OCI-LY3 (cell line): ENCODE results near the gene USP2.
A peak's percentile ranks its signal among the peaks of the same experiment; 100 is the strongest.

ENCODE experiments used
- H2AFZ ChIP-seq: fragments of 200-600, 300-600 bp; shearing (Covaris generic); 2 replicates; pipeline ENCODE4 v1.6.0; 2014; ENCODE audit warnings: antibody characterized with exemption, low read depth, low read length
- H3K27ac ChIP-seq: fragments of 200-600, 300-600 bp; sonication (generic); 2 replicates; pipeline ENCODE4 v1.5.1; 2014; ENCODE audit warnings: mild to moderate bottlenecking, low read length, moderate library complexity, mixed read lengths
- H3K27me3 ChIP-seq: fragments of 200-600, 300-600 bp; sonication (generic); 2 replicates; pipeline ENCODE4 v1.6.1; 2014; ENCODE audit warnings: low read depth, low read length, mixed read lengths
- H3K36me3 ChIP-seq: fragments of 200-600, 300-600 bp; sonication (generic); replicated peaks from 2 replicates; pipeline ENCODE3; 2014; ENCODE audit warnings: low read depth, low read length, mixed read lengths
- H3K4me1 ChIP-seq: fragments of 300-600, 200-600 bp; sonication (generic); 2 replicates; pipeline ENCODE4 v1.6.1; 2014; ENCODE audit warnings: low read length, mixed read lengths
- H3K4me2 ChIP-seq: fragments of 200-600, 300-600 bp; sonication (generic); 2 replicates; pipeline ENCODE4 v1.6.1; 2014; ENCODE audit warnings: low read length, mixed read lengths
- H3K4me3 ChIP-seq: fragments of 300-600, 200-600 bp; sonication (generic); 2 replicates; pipeline ENCODE4 v1.5.1; 2014; ENCODE audit warnings: antibody characterized with exemption, mild to moderate bottlenecking, low read length, moderate library complexity
- H3K79me2 ChIP-seq: fragments of 300-600, 200-600 bp; shearing (Covaris generic); 2 replicates; pipeline ENCODE4 v1.6.1; 2014; ENCODE audit warnings: mild to moderate bottlenecking, low read length, mixed read lengths
- H3K9ac ChIP-seq: fragments of 300-600, 200-600 bp; shearing (Covaris generic); 2 replicates; pipeline ENCODE4 v1.6.0; 2014; ENCODE audit warnings: mild to moderate bottlenecking, low read length, moderate library complexity
- H3K9me3 ChIP-seq: fragments of 200-600, 300-600 bp; shearing (Covaris generic); 2 replicates; pipeline ENCODE4 v1.6.1; 2014; ENCODE audit warnings: low read length, mixed read lengths; ENCODE audit not compliant: insufficient read depth
- H4K20me1 ChIP-seq: fragments of 200-600, 300-600 bp; sonication (generic); 2 replicates; pipeline ENCODE4 v1.6.1; 2016; ENCODE audit warnings: low read length, mixed read lengths; ENCODE audit not compliant: insufficient read depth
- EZH2phosphoT487 ChIP-seq: fragments of 200-600 bp; shearing (Covaris generic); IDR thresholded peaks from 2 replicates; pipeline ENCODE4 v1.6.1; 2018; ENCODE audit warnings: antibody characterized with exemption, mixed run types, low read depth
- TF ChIP-seq, protein P1 (sequence below): fragments of 200-600, 300-600 bp; sonication (generic); IDR thresholded peaks from 2 replicates; pipeline ENCODE4 v1.5.1; 2014; ENCODE audit warnings: antibody characterized with exemption, low read length, low read depth

The USP2 gene

DNA sequence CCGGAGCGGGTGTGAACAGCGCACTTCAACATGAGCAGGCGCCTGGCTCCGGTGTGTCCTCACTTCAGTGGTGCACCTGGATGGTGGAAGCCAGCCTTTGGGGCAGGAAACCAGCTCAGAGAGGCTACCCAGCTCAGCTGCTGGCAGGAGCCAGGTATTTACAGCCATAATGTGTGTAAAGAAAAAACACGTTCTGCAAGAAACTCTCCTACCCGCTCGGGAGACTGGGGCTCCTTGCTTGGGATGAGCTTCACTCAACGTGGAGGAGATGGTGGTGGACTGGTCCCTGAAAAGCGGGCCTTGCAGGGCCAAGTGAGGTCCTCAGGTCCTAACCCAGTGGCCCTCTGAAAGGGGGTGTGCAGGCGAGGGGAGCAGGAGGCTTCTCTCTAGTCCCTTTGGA lies 72.1 kb downstream of the USP2 start:
- Histone ChIP-seq H3K27me3 (no peaks in the 10 kb centered on the region), H3K4me3 (no peak overlapping the region), H3K9ac (no peak overlapping the region), H3K9me3 (no peaks in the 10 kb centered on the region), H4K20me1 (no peaks in the 10 kb centered on the region), H3K36me3 (peaks cover 31% of the 10 kb centered on the region), H3K79me2 (no peaks in the 10 kb centered on the region), H2AFZ (no peak overlapping the region), H3K27ac (no peak overlapping the region), H3K4me1 (no peaks in the 10 kb centered on the region), H3K4me2 (no peak overlapping the region)
- TF ChIP-seq, protein P1, sequence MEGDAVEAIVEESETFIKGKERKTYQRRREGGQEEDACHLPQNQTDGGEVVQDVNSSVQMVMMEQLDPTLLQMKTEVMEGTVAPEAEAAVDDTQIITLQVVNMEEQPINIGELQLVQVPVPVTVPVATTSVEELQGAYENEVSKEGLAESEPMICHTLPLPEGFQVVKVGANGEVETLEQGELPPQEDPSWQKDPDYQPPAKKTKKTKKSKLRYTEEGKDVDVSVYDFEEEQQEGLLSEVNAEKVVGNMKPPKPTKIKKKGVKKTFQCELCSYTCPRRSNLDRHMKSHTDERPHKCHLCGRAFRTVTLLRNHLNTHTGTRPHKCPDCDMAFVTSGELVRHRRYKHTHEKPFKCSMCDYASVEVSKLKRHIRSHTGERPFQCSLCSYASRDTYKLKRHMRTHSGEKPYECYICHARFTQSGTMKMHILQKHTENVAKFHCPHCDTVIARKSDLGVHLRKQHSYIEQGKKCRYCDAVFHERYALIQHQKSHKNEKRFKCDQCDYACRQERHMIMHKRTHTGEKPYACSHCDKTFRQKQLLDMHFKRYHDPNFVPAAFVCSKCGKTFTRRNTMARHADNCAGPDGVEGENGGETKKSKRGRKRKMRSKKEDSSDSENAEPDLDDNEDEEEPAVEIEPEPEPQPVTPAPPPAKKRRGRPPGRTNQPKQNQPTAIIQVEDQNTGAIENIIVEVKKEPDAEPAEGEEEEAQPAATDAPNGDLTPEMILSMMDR, result no peak
- no peak for TF ChIP-seq EZH2phosphoT487

DNA sequence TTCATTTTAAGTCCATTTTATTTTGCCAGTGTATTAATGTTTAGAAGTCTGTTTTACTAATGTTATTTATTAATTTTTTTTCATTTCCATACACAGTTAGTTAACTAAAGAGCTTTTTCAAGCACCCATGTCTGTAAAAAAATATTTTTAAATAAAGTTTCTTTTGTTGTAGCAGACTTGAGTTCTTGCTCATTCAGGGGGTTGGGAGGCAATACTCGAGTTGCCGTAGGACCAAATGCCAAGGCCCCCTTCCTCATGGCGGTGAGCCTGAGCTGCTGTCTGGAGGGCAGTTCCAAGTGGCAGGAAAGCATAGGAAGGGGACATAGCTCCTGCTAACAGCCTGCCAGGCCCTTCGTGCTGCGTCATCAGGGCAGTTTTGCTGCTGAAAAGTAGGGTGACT lies 73.5 kb downstream of the USP2 start:
- H3K36me3 ChIP-seq, result peaks cover 39% of the 10 kb centered on the region
- no peak overlapping the region for H2AFZ ChIP-seq
- H3K27ac ChIP-seq, result no peak overlapping the region
- no peak overlapping the region for H3K4me2 ChIP-seq
- H3K4me3 ChIP-seq, result no peak overlapping the region
- no peak for TF ChIP-seq EZH2phosphoT487
- TF ChIP-seq, protein P1, result no peak
- no peaks in the 10 kb centered on the region for H3K79me2 ChIP-seq
- H4K20me1 ChIP-seq, result no peaks in the 10 kb centered on the region
- no peaks in the 10 kb centered on the region for H3K4me1 ChIP-seq
- no peak overlapping the region for H3K9ac ChIP-seq
- H3K9me3 ChIP-seq, result no peaks in the 10 kb centered on the region
- H3K27me3 ChIP-seq, result no peaks in the 10 kb centered on the region

DNA sequence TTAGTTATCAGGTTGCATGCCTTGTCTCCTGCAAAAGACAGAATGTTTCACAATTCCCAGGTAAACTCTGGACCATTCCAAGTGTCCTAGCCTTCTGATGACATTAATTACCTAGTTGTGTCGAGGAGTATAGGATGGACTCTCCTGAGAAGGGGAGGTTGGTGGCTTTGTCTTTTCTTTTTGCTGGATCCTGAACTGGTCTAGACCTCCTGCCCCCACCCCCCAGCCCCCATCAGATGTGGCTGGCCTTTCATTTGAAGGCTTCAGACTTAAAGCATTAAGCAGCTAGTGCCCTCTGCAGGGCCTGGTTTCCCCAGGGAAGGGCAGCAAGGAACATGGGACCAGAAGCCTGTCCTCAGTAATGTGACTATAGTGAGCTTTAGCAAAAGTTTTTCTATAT lies 74.3 kb downstream of the USP2 start:
- no peak for TF ChIP-seq EZH2phosphoT487
- TF ChIP-seq, protein P1, result peak; percentile 21
- no peak overlapping the region for H3K9ac ChIP-seq
- no peaks in the 10 kb centered on the region for H3K27me3 ChIP-seq
- no peak overlapping the region for H3K4me3 ChIP-seq
- H3K9me3 ChIP-seq, result no peaks in the 10 kb centered on the region
- no peaks in the 10 kb centered on the region for H3K79me2 ChIP-seq
- H3K36me3 ChIP-seq, result peaks cover 45% of the 10 kb centered on the region
- H3K4me1 ChIP-seq, result no peaks in the 10 kb centered on the region
- H4K20me1 ChIP-seq, result no peaks in the 10 kb centered on the region
- H2AFZ ChIP-seq, result no peak overlapping the region
- no peak overlapping the region for H3K27ac ChIP-seq
- no peak overlapping the region for H3K4me2 ChIP-seq

DNA sequence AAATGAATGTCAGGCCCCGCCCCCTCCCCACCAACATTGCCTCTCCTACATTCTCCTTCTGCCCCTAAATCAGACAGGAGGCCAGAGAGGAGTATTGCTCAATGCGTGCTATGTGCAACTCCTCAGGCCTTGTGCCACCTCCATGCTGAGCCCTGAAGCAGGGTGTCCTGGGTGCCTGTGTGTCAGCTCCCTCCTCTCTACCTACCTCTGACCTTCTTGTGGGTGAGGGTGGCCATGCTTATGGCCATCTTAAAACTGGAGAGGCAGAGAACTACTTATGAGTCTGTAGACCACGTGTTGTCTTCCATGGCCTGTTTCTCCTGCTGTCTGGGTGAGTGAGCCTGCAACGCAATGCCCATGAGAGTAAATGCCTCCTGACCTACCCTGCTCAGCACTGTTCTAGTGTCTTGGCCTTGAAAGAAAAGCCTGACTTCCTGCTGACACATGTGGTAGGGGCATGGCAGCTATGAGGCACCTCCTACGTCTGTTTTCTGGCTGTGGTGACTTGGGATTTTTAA lies 75.1 kb downstream of the USP2 start:
- Histone ChIP-seq H3K4me3 (no peak overlapping the region), H3K27me3 (no peaks in the 10 kb centered on the region), H2AFZ (no peak overlapping the region), H3K36me3 (peaks cover 53% of the 10 kb centered on the region), H4K20me1 (no peaks in the 10 kb centered on the region), H3K79me2 (no peaks in the 10 kb centered on the region), H3K27ac (no peak overlapping the region), H3K4me2 (no peak overlapping the region), H3K9ac (no peak overlapping the region), H3K4me1 (no peaks in the 10 kb centered on the region), H3K9me3 (no peaks in the 10 kb centered on the region)
- TF ChIP-seq EZH2phosphoT487, result no peak
- TF ChIP-seq, protein P1, result no peak
